GM19328 (cell line): ENCODE data around the gene CCDC24.

Source experiments
- ATAC-seq: cut with Tn5 transposase; IDR thresholded peaks from one replicate; pipeline ENCODE4 v1.9.1; 2021; ENCODE audit warnings: mild to moderate bottlenecking, moderate library complexity; ENCODE audit not compliant: unreplicated experiment

CCDC24 gene

GRCh38 chr1:43991476-43992231, at the start of gene CCDC24:
Gene CCDC24 (plus strand): TSS chr1:43991599. CDS start chr1:43991879, 280 bp downstream.
- peak; percentile 80 for ATAC-seq

GRCh38 chr1:43942411-43942810, 49.0 kb upstream of the CCDC24 start:
- ATAC-seq = no peak

- no peak for ATAC-seq
These were observed 46.5 kb upstream of the CCDC24 start for GRCh38 chr1:43944860-43945259.

GRCh38 chr1:43945674-43946235, 45.6 kb upstream of the CCDC24 start:
- ATAC-seq = no peak

GRCh38 chr1:43946236-43947060, 45.0 kb upstream of the CCDC24 start, which contains the start of gene IPO13:
Gene IPO13 (plus strand): TSS chr1:43946950. CDS start chr1:43947601, 651 bp downstream.
- ATAC-seq = peak; percentile 93

GRCh38 chr1:43947061-43947873, 44.1 kb upstream of the CCDC24 start:
- ATAC-seq = no peak

- ATAC-seq = no peak
These were observed 43.4 kb upstream of the CCDC24 start for GRCh38 chr1:43947874-43948437.

GRCh38 chr1:43949678-43950077, 41.7 kb upstream of the CCDC24 start:
- no peak for ATAC-seq

- ATAC-seq = no peak
These were observed 40.1 kb upstream of the CCDC24 start for GRCh38 chr1:43951021-43951985.

GRCh38 chr1:43952731-43953346, 38.6 kb upstream of the CCDC24 start:
- ATAC-seq = no peak

GRCh38 chr1:43953361-43953760, 38.0 kb upstream of the CCDC24 start:
- no peak for ATAC-seq

GRCh38 chr1:43954036-43954435, 37.4 kb upstream of the CCDC24 start:
- ATAC-seq = no peak

GRCh38 chr1:43956234-43956633, 35.2 kb upstream of the CCDC24 start:
- no peak for ATAC-seq

GRCh38 chr1:43957407-43958040, 33.9 kb upstream of the CCDC24 start:
- no peak for ATAC-seq

GRCh38 chr1:43958351-43959255, 32.8 kb upstream of the CCDC24 start:
- ATAC-seq = no peak

GRCh38 chr1:43960798-43961197, 30.6 kb upstream of the CCDC24 start:
- ATAC-seq = no peak

GRCh38 chr1:43961692-43962091, 29.7 kb upstream of the CCDC24 start:
- ATAC-seq = no peak
